Measurements from ENCODE around the gene PTMA. TPM values are rescaled to one million over a fixed set of nuclear protein-coding genes. Genes with fewer than 3 reads are reported as not detected.
"Not testable (repeated sequence)": the region's sequence is repeated elsewhere in the genome, so short reads cannot be mapped to it uniquely, and the experiment has no call there.

The PTMA gene
- total RNA-seq, 2 experiments from 2014 or later: 2,162 to 2,216 TPM

GRCh38 chr2:231707625-231707926, 749 bp upstream of the PTMA start:
- intact Hi-C loops (cut with micrococcal nuclease): loop anchor here (1.0 to 5.0 kb wide), 5 partner anchors 193 to 1485 kb away; partner anchors contain the start of genes NCL and PSMD1
- H3K36me3 Mint-ChIP-seq (ENCODE audit: low read depth): peaks cover 37% of the 10 kb centered on the region
- H3K27me3 Mint-ChIP-seq (ENCODE audit: low read depth): peaks cover 2% of the 10 kb centered on the region
- peak overlapping the region; percentile 100 for H3K27ac Mint-ChIP-seq
- DNase-seq: peak; percentile 62
- CTCF ChIA-PET: interaction anchor here (0.7 to 2.8 kb wide), 5 partner anchors 9 to 94 kb away, joined by 3 to 32 read pairs (median 9); no protein-coding TSS in a partner anchor
- H3K4me1 Mint-ChIP-seq (ENCODE audit: low read depth): peaks cover 24% of the 10 kb centered on the region
- H3K4me3 Mint-ChIP-seq: peak overlapping the region; percentile 91
- no peaks in the 10 kb centered on the region for H3K9me3 Mint-ChIP-seq

- H3K4me1 Mint-ChIP-seq (ENCODE audit: low read depth): peaks cover 34% of the 10 kb centered on the region
- peak overlapping the region; percentile 100 for H3K27ac Mint-ChIP-seq
- DNase-seq: peak; percentile 46
- no peaks in the 10 kb centered on the region for H3K9me3 Mint-ChIP-seq
- intact Hi-C loops (cut with micrococcal nuclease): loop anchor here (1.0 to 5.0 kb wide), 5 partner anchors 47 to 1487 kb away; partner anchors contain the start of gene PDE6D
- peaks cover 2% of the 10 kb centered on the region for H3K27me3 Mint-ChIP-seq (ENCODE audit: low read depth)
- H3K4me3 Mint-ChIP-seq: peak overlapping the region; percentile 97
- peaks cover 44% of the 10 kb centered on the region for H3K36me3 Mint-ChIP-seq (ENCODE audit: low read depth)
- CTCF ChIA-PET: interaction anchor here (1.5 to 2.8 kb wide), 2 partner anchors 96 to 245 kb away, joined by 3 to 32 read pairs; partner anchors contain the start of gene NCL
These were observed 679 bp downstream of the PTMA start for GRCh38 chr2:231708773-231709635.

- H3K4me3 Mint-ChIP-seq: peak overlapping the region; percentile 97
- CTCF ChIA-PET: interaction anchor here (0.7 to 1.5 kb wide), 3 partner anchors 94 to 245 kb away, joined by 3 read pairs; partner anchors contain the start of gene NCL
- H3K4me1 Mint-ChIP-seq (ENCODE audit: low read depth): peaks cover 33% of the 10 kb centered on the region
- peak overlapping the region; percentile 94 for H3K27ac Mint-ChIP-seq
- no peaks in the 10 kb centered on the region for H3K9me3 Mint-ChIP-seq
- H3K27me3 Mint-ChIP-seq (ENCODE audit: low read depth): peaks cover 2% of the 10 kb centered on the region
- DNase-seq: peak; percentile 39
- intact Hi-C loops (cut with micrococcal nuclease): loop anchor here (5.0 kb wide), 2 partner anchors 608 to 1487 kb away; no protein-coding TSS in a partner anchor
- H3K36me3 Mint-ChIP-seq (ENCODE audit: low read depth): peaks cover 44% of the 10 kb centered on the region
These were observed 1.3 kb downstream of the PTMA start for GRCh38 chr2:231709636-231709980.

DNA sequence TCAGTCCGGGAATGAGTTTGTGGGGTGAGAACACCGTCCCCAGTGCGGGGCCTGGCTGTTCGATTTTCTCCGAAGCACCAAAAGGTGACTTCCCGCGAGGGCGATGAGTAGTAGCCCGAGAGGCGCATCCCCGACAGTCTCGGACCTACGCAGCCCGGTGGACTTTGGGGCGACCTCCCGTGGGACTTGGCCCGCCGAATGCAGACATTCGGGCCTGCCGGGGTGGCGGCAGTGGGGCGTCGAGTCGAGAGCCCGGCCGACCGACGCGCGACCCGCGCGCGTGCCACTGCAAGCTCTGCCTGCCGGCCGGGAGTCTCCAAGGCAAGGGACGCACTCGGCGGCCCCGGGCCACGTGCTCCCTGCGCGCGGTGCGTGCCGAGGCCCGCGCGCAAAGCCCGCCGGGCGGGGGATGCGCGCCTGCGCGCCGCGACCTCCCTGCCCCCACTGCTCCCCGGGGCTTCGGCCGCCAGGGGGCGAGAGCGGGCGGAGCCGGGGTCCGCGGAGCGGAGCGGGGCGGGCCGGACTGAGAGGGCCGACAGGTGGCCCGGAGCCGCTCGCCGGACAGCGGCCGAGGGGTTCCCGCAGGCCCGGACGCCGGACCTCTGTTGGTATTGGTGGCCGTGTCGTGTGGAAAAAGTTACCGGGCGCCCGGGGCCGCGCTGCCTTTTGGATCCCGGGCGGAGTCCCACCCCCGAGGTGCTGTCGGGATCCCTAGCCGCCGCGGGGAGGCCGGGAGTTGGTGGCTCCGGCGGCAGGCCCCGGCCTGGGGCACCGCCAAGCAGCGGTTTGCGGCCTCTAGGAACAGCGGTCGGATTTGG, 1.9 kb downstream of the PTMA start:
- Mint-ChIP-seq H3K9me3 (no peaks in the 10 kb centered on the region), H3K4me1 (ENCODE audit: low read depth) (peaks cover 33% of the 10 kb centered on the region), H3K4me3 (peak overlapping the region; percentile 97), H3K27me3 (ENCODE audit: low read depth) (peaks cover 2% of the 10 kb centered on the region), H3K36me3 (ENCODE audit: low read depth) (peaks cover 43% of the 10 kb centered on the region), H3K27ac (peak overlapping the region; percentile 94)
- DNase-seq: peak; percentile 83
- intact Hi-C loops (cut with micrococcal nuclease): loop anchor here (5.0 kb wide), 2 partner anchors 607 to 1488 kb away; no protein-coding TSS in a partner anchor
- CTCF ChIA-PET: interaction anchor here (0.7 to 1.5 kb wide), 3 partner anchors 95 to 246 kb away, joined by 3 read pairs; partner anchors contain the start of gene NCL

GRCh38 chr2:231710799-231711676, 2.7 kb downstream of the PTMA start:
- Mint-ChIP-seq H3K9me3 (no peaks in the 10 kb centered on the region), H3K27me3 (ENCODE audit: low read depth) (peaks cover 2% of the 10 kb centered on the region), H3K36me3 (ENCODE audit: low read depth) (peaks cover 41% of the 10 kb centered on the region), H3K4me1 (ENCODE audit: low read depth) (peaks cover 27% of the 10 kb centered on the region), H3K27ac (peak overlapping the region; percentile 98), H3K4me3 (peak overlapping the region; percentile 97)
- DNase-seq: no peak
- CTCF ChIA-PET: interaction anchor here (0.6 to 12.1 kb wide), 6 partner anchors 24 to 99 kb away, joined by 3 to 408 read pairs (median 64); no protein-coding TSS in a partner anchor
- intact Hi-C loops (cut with micrococcal nuclease): no loop called here

DNA sequence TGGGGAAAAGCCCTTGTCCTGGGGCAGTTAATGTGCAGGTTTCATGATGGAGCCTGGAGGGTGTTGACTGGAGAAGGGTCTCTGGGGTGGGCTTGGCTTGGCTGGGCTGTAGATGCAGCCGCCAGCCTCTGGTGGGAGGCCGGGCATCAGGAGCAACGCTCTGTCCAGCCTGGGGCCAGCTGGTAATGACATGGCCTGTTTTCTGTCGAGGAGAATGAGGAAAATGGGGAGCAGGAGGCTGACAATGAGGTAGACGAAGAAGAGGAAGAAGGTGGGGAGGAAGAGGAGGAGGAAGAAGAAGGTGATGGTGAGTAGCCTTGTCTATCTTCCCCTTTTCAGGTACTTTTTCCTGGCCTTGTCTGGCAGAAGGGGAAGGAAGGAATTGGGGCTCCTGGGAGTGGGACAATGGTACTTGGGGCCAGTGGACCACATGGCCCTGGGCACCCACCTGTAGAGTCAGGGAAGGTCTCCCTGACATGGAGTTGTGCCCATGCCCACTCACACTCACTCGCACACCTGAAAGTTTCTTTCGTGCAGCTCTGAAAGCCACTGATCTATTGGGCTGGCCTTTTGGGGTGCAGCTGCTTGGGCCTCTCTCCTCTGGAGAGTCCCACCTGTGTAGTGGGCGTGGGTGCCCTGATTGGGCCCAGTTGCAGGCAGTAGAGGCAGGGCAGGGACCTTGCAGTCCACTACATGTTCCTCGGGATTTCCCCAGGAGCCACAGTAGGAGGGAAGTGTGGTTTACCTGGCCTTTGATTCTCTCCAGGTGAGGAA, 3.5 kb downstream of the PTMA start:
- Mint-ChIP-seq H3K4me3 (peak overlapping the region; percentile 97), H3K9me3 (no peaks in the 10 kb centered on the region), H3K4me1 (ENCODE audit: low read depth) (peaks cover 27% of the 10 kb centered on the region), H3K36me3 (ENCODE audit: low read depth) (peaks cover 37% of the 10 kb centered on the region), H3K27me3 (ENCODE audit: low read depth) (peaks cover 2% of the 10 kb centered on the region), H3K27ac (peak overlapping the region; percentile 98)
- CTCF ChIA-PET: interaction anchor here (0.6 to 12.1 kb wide), 7 partner anchors 24 to 100 kb away, joined by 3 to 408 read pairs (median 4); no protein-coding TSS in a partner anchor
- intact Hi-C loops (cut with micrococcal nuclease): no loop called here
- peak; percentile 47 for DNase-seq

DNA sequence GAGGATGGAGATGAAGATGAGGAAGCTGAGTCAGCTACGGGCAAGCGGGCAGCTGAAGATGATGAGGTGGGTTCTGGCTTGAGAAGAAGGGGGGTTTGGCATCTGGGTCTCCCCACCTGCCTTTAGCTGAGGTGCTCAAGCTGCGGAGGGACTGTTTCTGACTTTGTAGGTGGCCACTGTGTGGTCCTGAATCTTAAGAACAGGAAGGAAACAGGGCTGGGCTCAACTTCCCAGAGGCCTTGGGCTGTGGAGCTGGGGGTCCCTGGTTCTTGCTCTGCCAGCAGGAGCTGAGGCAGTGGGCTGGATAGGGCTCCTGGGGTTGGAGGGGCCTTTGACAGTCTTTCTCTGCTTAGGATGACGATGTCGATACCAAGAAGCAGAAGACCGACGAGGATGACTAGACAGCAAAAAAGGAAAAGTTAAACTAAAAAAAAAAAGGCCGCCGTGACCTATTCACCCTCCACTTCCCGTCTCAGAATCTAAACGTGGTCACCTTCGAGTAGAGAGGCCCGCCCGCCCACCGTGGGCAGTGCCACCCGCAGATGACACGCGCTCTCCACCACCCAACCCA, 4.2 kb downstream of the PTMA start:
- Mint-ChIP-seq H3K4me3 (peak overlapping the region; percentile 97), H3K4me1 (ENCODE audit: low read depth) (peaks cover 27% of the 10 kb centered on the region), H3K36me3 (ENCODE audit: low read depth) (peaks cover 37% of the 10 kb centered on the region), H3K27ac (peak overlapping the region; percentile 98)
- H3K27me3 Mint-ChIP-seq (ENCODE audit: low read depth); H3K9me3 Mint-ChIP-seq: not testable (repeated sequence)
- intact Hi-C loops (cut with micrococcal nuclease): loop anchor here (1.0 kb wide), 1 partner anchor 100 kb away; no protein-coding TSS in a partner anchor
- CTCF ChIA-PET: interaction anchor here (0.9 to 12.1 kb wide), 6 partner anchors 17 to 246 kb away, joined by 3 to 408 read pairs (median 75); no protein-coding TSS in a partner anchor
- peak; percentile 56 for DNase-seq

GRCh38 chr2:231713406-231713729, 5.0 kb downstream of the PTMA start:
- not testable (repeated sequence) for H3K27me3 Mint-ChIP-seq (ENCODE audit: low read depth)

DNA sequence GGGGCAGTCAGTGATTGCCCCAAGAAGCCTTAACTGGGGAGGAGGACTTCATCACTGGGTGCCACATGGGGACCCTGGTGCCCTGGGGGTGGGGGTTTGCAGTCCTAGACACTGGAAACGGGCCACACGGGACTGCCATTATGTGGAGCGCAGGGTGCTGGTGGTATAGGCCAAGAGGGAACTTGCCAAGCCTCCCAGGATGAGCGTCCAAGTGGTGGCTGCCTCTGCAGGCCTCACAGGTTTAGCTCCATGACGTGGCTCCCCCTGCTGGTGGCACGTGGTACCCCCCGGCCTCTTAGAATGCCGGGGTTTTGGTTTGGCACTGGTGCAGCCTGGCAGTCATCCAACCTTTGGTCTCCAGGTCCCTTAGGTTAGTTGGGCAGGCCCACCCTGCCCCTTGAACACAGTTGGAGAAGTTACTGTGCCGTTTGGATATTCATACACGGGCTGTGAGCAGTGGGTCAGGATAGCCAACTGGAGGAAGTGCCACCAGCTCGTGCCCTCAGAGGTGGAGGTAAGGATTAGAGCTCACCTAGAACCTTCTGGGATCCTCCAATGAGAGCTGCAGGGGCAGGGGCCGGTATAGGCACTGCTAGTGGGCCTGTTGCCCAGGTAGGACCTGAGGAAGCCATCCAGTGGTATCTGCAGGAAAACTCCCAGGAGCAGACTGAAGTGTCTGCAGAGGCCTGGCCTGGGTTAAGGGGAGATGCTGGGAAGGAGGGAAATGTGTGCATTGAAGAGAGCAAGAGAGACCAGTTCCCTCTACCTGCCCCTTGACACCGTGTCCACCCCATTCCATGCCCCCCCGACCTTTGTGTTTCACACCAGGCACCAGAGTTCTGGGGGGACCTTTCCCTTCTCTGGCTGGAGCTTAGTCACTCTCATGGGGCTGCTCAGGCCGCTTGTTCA, 5.7 kb downstream of the PTMA start:
- intact Hi-C loops (cut with micrococcal nuclease): loop anchor here (1.0 kb wide), 2 partner anchors 8 to 102 kb away; no protein-coding TSS in a partner anchor
- DNase-seq: peak; percentile 95
- CTCF ChIA-PET: interaction anchor here (0.6 to 12.1 kb wide), 30 partner anchors 10 to 247 kb away, joined by 3 to 408 read pairs (median 6); no protein-coding TSS in a partner anchor
- Mint-ChIP-seq H3K4me1 (ENCODE audit: low read depth) (peaks cover 27% of the 10 kb centered on the region), H3K27me3 (ENCODE audit: low read depth) (no peaks in the 10 kb centered on the region), H3K4me3 (peak overlapping the region; percentile 46), H3K9me3 (no peaks in the 10 kb centered on the region), H3K36me3 (ENCODE audit: low read depth) (peaks cover 34% of the 10 kb centered on the region), H3K27ac (peak overlapping the region; percentile 94)

More at GRCh38 chr2:231713406-231713729, 5.0 kb downstream of the PTMA start:
- not testable (repeated sequence) for H3K9me3 Mint-ChIP-seq, DNase-seq
- Mint-ChIP-seq H3K4me3 (peak overlapping the region; percentile 46), H3K27ac (peak overlapping the region; percentile 94), H3K36me3 (ENCODE audit: low read depth) (peaks cover 36% of the 10 kb centered on the region), H3K4me1 (ENCODE audit: low read depth) (peaks cover 27% of the 10 kb centered on the region)
- CTCF ChIA-PET: interaction anchor here (0.6 to 12.1 kb wide), 18 partner anchors 10 to 247 kb away, joined by 3 to 408 read pairs (median 9); no protein-coding TSS in a partner anchor
- intact Hi-C loops (cut with micrococcal nuclease): loop anchor here (1.0 kb wide), 1 partner anchor 101 kb away; no protein-coding TSS in a partner anchor

All from activated naive CD4-positive, alpha-beta T cell treated with anti-CD3 and anti-CD28 coated beads for 36 hours (primary cell).